GM12891 (cell line): ENCODE results near the gene OGDHL.

Source experiments
- PAX5 ChIP-seq: IDR thresholded peaks from 2 replicates; pipeline ENCODE4 v1.6.1; 2011; ENCODE audit warnings: low read length, moderate library complexity, mild to moderate bottlenecking; ENCODE audit not compliant: insufficient read depth, severe bottlenecking
- POLR2A ChIP-seq: IDR thresholded peaks from 2 replicates; pipeline ENCODE4 v1.6.1; 2011; ENCODE audit warnings: low read depth, low read length, control low read depth
- POLR2AphosphoS5 ChIP-seq: IDR thresholded peaks from 2 replicates; pipeline ENCODE4 v1.6.1; 2011; ENCODE audit warnings: low read depth, low read length, control low read depth
- POU2F2 ChIP-seq: IDR thresholded peaks from 2 replicates; pipeline ENCODE4 v1.6.1; 2011; ENCODE audit warnings: low read depth, mild to moderate bottlenecking, control low read depth, low read length, moderate library complexity
- SPI1 ChIP-seq: IDR thresholded peaks from 2 replicates; pipeline ENCODE4 v1.6.1; 2011; ENCODE audit warnings: low read depth, low read length, control low read depth
- TAF1 ChIP-seq: IDR thresholded peaks from 2 replicates; pipeline ENCODE4 v1.6.1; 2011; ENCODE audit warnings: low read depth, low read length, control low read depth

GRCh38 chr10:49769692-49770091 lies 7.6 kb upstream of the OGDHL start:
- TF ChIP-seq TAF1 (no peak), POU2F2 (no peak), POLR2AphosphoS5 (no peak), POLR2A (no peak), PAX5 (no peak), SPI1 (no peak)
